Activated CD4-positive, alpha-beta T cell treated with anti-CD3 and anti-CD28 coated beads, Interleukin-2, amount 10 ng/mL, durations not matched to agents 7 days and 5 days (primary cell): ENCODE data around the gene CDC25C. TPM values are rescaled to one million over a fixed set of nuclear protein-coding genes. Genes with fewer than 3 reads are reported as not detected.

ENCODE experiments used
- CTCF ChIA-PET: fragments of 350-600 bp; sonication (Branson Sonifier 250); formaldehyde crosslinking; loops from one replicate; lab custom pipeline; 2021; ENCODE audit warnings: antibody characterized with exemption; lab: Charles Lee
- POLR2A ChIA-PET: fragments of 350-600 bp; sonication (Branson Sonifier 250); formaldehyde crosslinking; loops from one replicate; lab custom pipeline; 2021; ENCODE audit warnings: antibody characterized with exemption; lab: Charles Lee
- DNase-seq: peaks from one replicate; pipeline ENCODE4 v3.0.0-alpha.2; 2020
- H3K27ac Mint-ChIP-seq: one replicate; pipeline ENCODE4 v1.8.0; 2021; ENCODE audit warnings: mild to moderate bottlenecking, moderate library complexity, mixed read lengths
- H3K27me3 Mint-ChIP-seq: one replicate; pipeline ENCODE4 v1.8.0; 2021; ENCODE audit warnings: mixed read lengths
- H3K36me3 Mint-ChIP-seq: one replicate; pipeline ENCODE4 v1.8.0; 2021; ENCODE audit warnings: low read depth, mixed read lengths
- H3K4me1 Mint-ChIP-seq: one replicate; pipeline ENCODE4 v1.8.0; 2021; ENCODE audit warnings: mixed read lengths
- H3K4me3 Mint-ChIP-seq: one replicate; pipeline ENCODE4 v1.8.0; 2021; ENCODE audit warnings: mild to moderate bottlenecking, moderate library complexity, mixed read lengths
- H3K9me3 Mint-ChIP-seq: one replicate; pipeline ENCODE4 v1.8.0; 2021; ENCODE audit warnings: mixed read lengths
- total RNA-seq, 2 experiments: library from RNA; stranded (reverse); gene quantifications; one replicate each; pipeline ENCODE4 v1.2.3, GENCODE V29; 2021

The CDC25C gene
- 10 to 100 TPM; 15.8 to 19.0 TPM for total RNA-seq

- Mint-ChIP-seq H3K36me3 (peaks cover 4% of the 10 kb centered on the region), H3K4me3 (peak within 1 kb of the TSS; percentile 91), H3K9me3 (no peaks in the 10 kb centered on the region), H3K27me3 (no peaks in the 10 kb centered on the region), H3K27ac (peak within 1 kb of the TSS; percentile 90), H3K4me1 (peaks cover 31% of the 10 kb centered on the region)
- CTCF ChIA-PET = interaction anchor here (0.6 to 17.5 kb wide), 10 partner anchors 9 to 1030 kb away, joined by 3 to 444 read pairs (median 3); partner anchors contain the start of gene KDM3B
- DNase-seq = peak; percentile 99
- POLR2A ChIA-PET = interaction anchor here (0.6 to 0.7 kb wide), 2 partner anchors 22 to 53 kb away, joined by 5 read pairs; no protein-coding TSS in a partner anchor
These were observed at the start of gene CDC25C for GRCh38 chr5:138331449-138332368. Gene CDC25C, minus strand, starts transcription at chr5:138331804. Its CDS starts 624 bp downstream, at chr5:138331180.

GRCh38 chr5:138372653-138373052, 41.0 kb upstream of the CDC25C start:
- Mint-ChIP-seq H3K27me3 (no peaks in the 10 kb centered on the region), H3K36me3 (peaks cover 14% of the 10 kb centered on the region), H3K4me1 (peaks cover 14% of the 10 kb centered on the region), H3K4me3 (no peak overlapping the region), H3K9me3 (no peaks in the 10 kb centered on the region), H3K27ac (no peak overlapping the region)
- no peak for DNase-seq
- POLR2A ChIA-PET = no interaction called here
- CTCF ChIA-PET = interaction anchor here (0.8 to 7.9 kb wide), 4 partner anchors 13 to 79 kb away, joined by 3 to 119 read pairs (median 4); partner anchors contain the start of gene KDM3B

GRCh38 chr5:138372225-138372624, 40.6 kb upstream of the CDC25C start:
- DNase-seq = no peak
- POLR2A ChIA-PET = no interaction called here
- Mint-ChIP-seq H3K27me3 (no peaks in the 10 kb centered on the region), H3K36me3 (peaks cover 9% of the 10 kb centered on the region), H3K27ac (no peak overlapping the region), H3K9me3 (no peaks in the 10 kb centered on the region), H3K4me3 (no peak overlapping the region), H3K4me1 (peaks cover 14% of the 10 kb centered on the region)
- CTCF ChIA-PET = interaction anchor here (1.3 to 7.9 kb wide), 2 partner anchors 19 to 77 kb away, joined by 4 to 119 read pairs; partner anchors contain the start of gene KDM3B

GRCh38 chr5:138371454-138371853, 39.9 kb upstream of the CDC25C start:
- Mint-ChIP-seq H3K27me3 (no peaks in the 10 kb centered on the region), H3K4me1 (peaks cover 17% of the 10 kb centered on the region), H3K9me3 (no peaks in the 10 kb centered on the region), H3K36me3 (peaks cover 7% of the 10 kb centered on the region), H3K27ac (no peak overlapping the region), H3K4me3 (no peak overlapping the region)
- ChIA-PET POLR2A (no interaction called here), CTCF (interaction anchor here (0.7 to 7.9 kb wide), 4 partner anchors 13 to 453 kb away, joined by 3 to 119 read pairs (median 4); partner anchors contain the start of gene KDM3B)
- no peak for DNase-seq

GRCh38 chr5:138370537-138370936, 38.9 kb upstream of the CDC25C start:
- H3K36me3 Mint-ChIP-seq = peaks cover 6% of the 10 kb centered on the region
- no peak overlapping the region for H3K27ac Mint-ChIP-seq
- POLR2A ChIA-PET = interaction anchor here (0.6 kb wide), 1 partner anchor 27 kb away, joined by 3 read pairs; no protein-coding TSS in a partner anchor
- H3K4me1 Mint-ChIP-seq = peaks cover 17% of the 10 kb centered on the region
- H3K4me3 Mint-ChIP-seq = no peak overlapping the region
- no peaks in the 10 kb centered on the region for H3K9me3 Mint-ChIP-seq
- CTCF ChIA-PET = interaction anchor here (1.3 to 7.9 kb wide), 2 partner anchors 17 to 20 kb away, joined by 4 to 119 read pairs; partner anchors contain the start of gene KDM3B
- no peak for DNase-seq
- no peaks in the 10 kb centered on the region for H3K27me3 Mint-ChIP-seq

- no peaks in the 10 kb centered on the region for H3K27me3 Mint-ChIP-seq
- CTCF ChIA-PET = interaction anchor here (7.9 kb wide), 1 partner anchor 16 kb away, joined by 119 read pairs; the partner anchor contains the start of gene KDM3B
- POLR2A ChIA-PET = no interaction called here
- no peak for DNase-seq
- H3K4me1 Mint-ChIP-seq = peaks cover 17% of the 10 kb centered on the region
- H3K27ac Mint-ChIP-seq = no peak overlapping the region
- H3K4me3 Mint-ChIP-seq = no peak overlapping the region
- H3K9me3 Mint-ChIP-seq = no peaks in the 10 kb centered on the region
- peaks cover 1% of the 10 kb centered on the region for H3K36me3 Mint-ChIP-seq
These were observed 38.1 kb upstream of the CDC25C start for GRCh38 chr5:138369706-138370105.

- H3K9me3 Mint-ChIP-seq = no peaks in the 10 kb centered on the region
- H3K27me3 Mint-ChIP-seq = no peaks in the 10 kb centered on the region
- peaks cover 17% of the 10 kb centered on the region for H3K4me1 Mint-ChIP-seq
- no peak for DNase-seq
- ChIA-PET CTCF (interaction anchor here (7.9 kb wide), 1 partner anchor 16 kb away, joined by 119 read pairs; the partner anchor contains the start of gene KDM3B), POLR2A (no interaction called here)
- no peak overlapping the region for H3K4me3 Mint-ChIP-seq
- no peak overlapping the region for H3K27ac Mint-ChIP-seq
- peaks cover 1% of the 10 kb centered on the region for H3K36me3 Mint-ChIP-seq
These were observed 37.7 kb upstream of the CDC25C start for GRCh38 chr5:138369261-138369660.

GRCh38 chr5:138366632-138367382, 35.2 kb upstream of the CDC25C start:
- no peak overlapping the region for H3K4me3 Mint-ChIP-seq
- ChIA-PET CTCF (interaction anchor here (7.9 kb wide), 1 partner anchor 13 kb away, joined by 119 read pairs; the partner anchor contains the start of gene KDM3B), POLR2A (no interaction called here)
- H3K27ac Mint-ChIP-seq = no peak overlapping the region
- peaks cover 3% of the 10 kb centered on the region for H3K36me3 Mint-ChIP-seq
- H3K27me3 Mint-ChIP-seq = no peaks in the 10 kb centered on the region
- H3K4me1 Mint-ChIP-seq = peaks cover 15% of the 10 kb centered on the region
- no peak for DNase-seq
- H3K9me3 Mint-ChIP-seq = no peaks in the 10 kb centered on the region

GRCh38 chr5:138364576-138364975, 33.0 kb upstream of the CDC25C start:
- H3K4me1 Mint-ChIP-seq = peaks cover 18% of the 10 kb centered on the region
- no peak for DNase-seq
- H3K27ac Mint-ChIP-seq = no peak overlapping the region
- H3K9me3 Mint-ChIP-seq = no peaks in the 10 kb centered on the region
- H3K4me3 Mint-ChIP-seq = no peak overlapping the region
- H3K36me3 Mint-ChIP-seq = peaks cover 3% of the 10 kb centered on the region
- POLR2A ChIA-PET = no interaction called here
- CTCF ChIA-PET = interaction anchor here (1.5 kb wide), 1 partner anchor 12 kb away, joined by 10 read pairs; the partner anchor contains the start of gene KDM3B
- H3K27me3 Mint-ChIP-seq = no peaks in the 10 kb centered on the region

- CTCF ChIA-PET = interaction anchor here (2.4 kb wide), 1 partner anchor 8 kb away, joined by 19 read pairs; the partner anchor contains the start of gene KDM3B
- POLR2A ChIA-PET = no interaction called here
- peaks cover 6% of the 10 kb centered on the region for H3K36me3 Mint-ChIP-seq
- H3K27ac Mint-ChIP-seq = no peak overlapping the region
- peaks cover 11% of the 10 kb centered on the region for H3K4me1 Mint-ChIP-seq
- H3K4me3 Mint-ChIP-seq = no peak overlapping the region
- no peak for DNase-seq
- H3K9me3 Mint-ChIP-seq = no peaks in the 10 kb centered on the region
- H3K27me3 Mint-ChIP-seq = no peaks in the 10 kb centered on the region
These were observed 29.4 kb upstream of the CDC25C start for GRCh38 chr5:138360941-138361452.

- POLR2A ChIA-PET = no interaction called here
These were observed 28.0 kb upstream of the CDC25C start for GRCh38 chr5:138359621-138360020.

GRCh38 chr5:138354926-138355378, 23.3 kb upstream of the CDC25C start:
- H3K4me3 Mint-ChIP-seq = peak overlapping the region; percentile 93
- DNase-seq = peak; percentile 57
- ChIA-PET POLR2A (interaction anchor here (2.1 kb wide), 1 partner anchor 17 kb away, joined by 10 read pairs; the partner anchor contains the start of gene FAM53C), CTCF (interaction anchor here (1.2 to 9.3 kb wide), 5 partner anchors 15 to 1068 kb away, joined by 3 to 444 read pairs (median 73); partner anchors contain the start of genes CDC25C and FAM53C)
- peaks cover 30% of the 10 kb centered on the region for H3K36me3 Mint-ChIP-seq
- H3K4me1 Mint-ChIP-seq = peaks cover 47% of the 10 kb centered on the region
- peaks cover 6% of the 10 kb centered on the region for H3K9me3 Mint-ChIP-seq
- H3K27me3 Mint-ChIP-seq = no peaks in the 10 kb centered on the region
- H3K27ac Mint-ChIP-seq = peak overlapping the region; percentile 10

More at GRCh38 chr5:138359621-138360020, 28.0 kb upstream of the CDC25C start:
- Mint-ChIP-seq H3K9me3 (no peaks in the 10 kb centered on the region), H3K4me1 (peaks cover 25% of the 10 kb centered on the region), H3K27me3 (no peaks in the 10 kb centered on the region), H3K27ac (no peak overlapping the region), H3K4me3 (no peak overlapping the region), H3K36me3 (peaks cover 12% of the 10 kb centered on the region)
- DNase-seq = no peak
- CTCF ChIA-PET = no interaction called here
